Testis (tissue), 3 donors: ENCODE results near the gene GCN1. TPM values are rescaled to one million over a fixed set of nuclear protein-coding genes. Genes with fewer than 3 reads are reported as not detected.

Source experiments
- DNase-seq: peaks from one replicate; pipeline ENCODE4 v3.0.0-alpha.2; 2019
- H3K27ac ChIP-seq, 2 donors: fragments of 200-600 bp; sonication (generic); one replicate each; pipeline ENCODE4 v1.5.1; 2019
- H3K27me3 ChIP-seq: fragments of 200-600 bp; sonication (generic); one replicate; pipeline ENCODE4 v1.5.1; 2019
- H3K36me3 ChIP-seq: fragments of 200-600 bp; sonication (generic); one replicate; pipeline ENCODE4 v1.5.1; 2017; ENCODE audit warnings: low read depth; ENCODE audit errors: missing control alignments
- H3K4me1 ChIP-seq: fragments of 200-600 bp; sonication (generic); one replicate; pipeline ENCODE4 v1.5.1; 2019
- H3K4me3 ChIP-seq, 2 donors: fragments of 200-600 bp; sonication (generic); one replicate each; pipeline ENCODE4 v1.5.1; 2017 to 2019
- H3K9me3 ChIP-seq: fragments of 200-600 bp; sonication (generic); one replicate; pipeline ENCODE4 v1.5.1; 2017
- POLR2A ChIP-seq: fragments of 450-650 bp; IDR thresholded peaks from one replicate; pipeline ENCODE4 v1.6.1; 2017; ENCODE audit warnings: antibody characterized with exemption, mild to moderate bottlenecking, moderate library complexity
- WGBS, 2 donors: methylation state at CpG; one replicate each; pipeline ENCODE4 v1.1.5; 2018; 5-methylcytosine and 5-hydroxymethylcytosine counted together
- intact Hi-C: fragments of 100-400 bp; cut with DNase I; formaldehyde crosslinking; loops from one replicate; pipeline ENCODE4 v1.15.1; 2023; ENCODE audit warnings: low total_unique reads
- polyA plus RNA-seq: library from polyadenylated mRNA; stranded (reverse); fragments of 350-450 nt; fragmentation: Illumina TruSeq; extraction: RNeasy Lipid Tissue Mini Kit (QIAGEN cat#74804); gene quantifications from one replicate; pipeline ENCODE4 v1.2.3, GENCODE V29; 2014; ENCODE audit warnings: low read depth, low replicate concordance; ENCODE audit not compliant: insufficient read depth
- total RNA-seq, 2 donors: library from RNA; depleted of rRNA; stranded (reverse); fragments of >200 nt; gene quantifications; one replicate each; pipeline ENCODE4 v1.2.3, GENCODE V29; 2016
- TF ChIP-seq, protein P1 (sequence below), 3 experiments: fragments of 450-650 bp in 2 of 3; fragments of 200-600 bp in 1 of 3; sonication (generic) in 1 of 3; IDR thresholded peaks; one replicate each; pipeline ENCODE4 v1.5.1; 2016 to 2019; ENCODE audit warnings: antibody characterized with exemption in 3 of 3, mild to moderate bottlenecking in 2 of 3, moderate library complexity in 1 of 3

GCN1 gene
- total and polyA plus RNA-seq, 3 donors from 2014 or later, result 66.3 to 164 (median 104) TPM

DNA sequence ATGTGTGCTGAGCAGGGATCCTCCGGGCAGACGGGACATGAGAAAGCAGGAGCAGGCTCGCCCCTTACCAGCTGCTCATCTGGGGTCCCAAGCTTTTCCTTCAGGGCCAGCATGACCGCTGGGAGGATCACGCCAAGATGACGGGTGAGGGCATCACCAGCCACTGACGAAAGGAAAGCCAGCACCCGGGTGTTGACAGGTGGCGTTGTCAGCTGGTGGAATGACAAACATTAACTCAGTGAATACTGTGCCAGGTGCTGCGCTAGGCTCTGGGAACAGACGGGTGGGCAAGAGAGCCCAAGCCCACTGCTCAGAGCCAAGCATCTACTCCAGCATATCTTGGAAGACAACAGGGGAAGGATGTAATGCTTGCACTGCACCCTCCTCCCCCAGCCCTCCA is 56.7 kb downstream of the GCN1 start:
- 88 to 92% methylated on average over 10 to 11 of the region's 11 CpGs for WGBS, 2 donors
- Histone ChIP-seq H3K27ac (no peak overlapping the region), H3K9me3 (no peaks in the 10 kb centered on the region), H3K4me1 (no peaks in the 10 kb centered on the region), H3K27me3 (no peaks in the 10 kb centered on the region), H3K4me3 (no peak overlapping the region), H3K36me3 (no peaks in the 10 kb centered on the region)
- intact Hi-C loops, result no loop called here
- DNase-seq, result no peak
- TF ChIP-seq, protein P1, sequence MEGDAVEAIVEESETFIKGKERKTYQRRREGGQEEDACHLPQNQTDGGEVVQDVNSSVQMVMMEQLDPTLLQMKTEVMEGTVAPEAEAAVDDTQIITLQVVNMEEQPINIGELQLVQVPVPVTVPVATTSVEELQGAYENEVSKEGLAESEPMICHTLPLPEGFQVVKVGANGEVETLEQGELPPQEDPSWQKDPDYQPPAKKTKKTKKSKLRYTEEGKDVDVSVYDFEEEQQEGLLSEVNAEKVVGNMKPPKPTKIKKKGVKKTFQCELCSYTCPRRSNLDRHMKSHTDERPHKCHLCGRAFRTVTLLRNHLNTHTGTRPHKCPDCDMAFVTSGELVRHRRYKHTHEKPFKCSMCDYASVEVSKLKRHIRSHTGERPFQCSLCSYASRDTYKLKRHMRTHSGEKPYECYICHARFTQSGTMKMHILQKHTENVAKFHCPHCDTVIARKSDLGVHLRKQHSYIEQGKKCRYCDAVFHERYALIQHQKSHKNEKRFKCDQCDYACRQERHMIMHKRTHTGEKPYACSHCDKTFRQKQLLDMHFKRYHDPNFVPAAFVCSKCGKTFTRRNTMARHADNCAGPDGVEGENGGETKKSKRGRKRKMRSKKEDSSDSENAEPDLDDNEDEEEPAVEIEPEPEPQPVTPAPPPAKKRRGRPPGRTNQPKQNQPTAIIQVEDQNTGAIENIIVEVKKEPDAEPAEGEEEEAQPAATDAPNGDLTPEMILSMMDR (IDR thresholded peaks at IDR 0.05), result no peak
- TF ChIP-seq POLR2A, result no peak

DNA sequence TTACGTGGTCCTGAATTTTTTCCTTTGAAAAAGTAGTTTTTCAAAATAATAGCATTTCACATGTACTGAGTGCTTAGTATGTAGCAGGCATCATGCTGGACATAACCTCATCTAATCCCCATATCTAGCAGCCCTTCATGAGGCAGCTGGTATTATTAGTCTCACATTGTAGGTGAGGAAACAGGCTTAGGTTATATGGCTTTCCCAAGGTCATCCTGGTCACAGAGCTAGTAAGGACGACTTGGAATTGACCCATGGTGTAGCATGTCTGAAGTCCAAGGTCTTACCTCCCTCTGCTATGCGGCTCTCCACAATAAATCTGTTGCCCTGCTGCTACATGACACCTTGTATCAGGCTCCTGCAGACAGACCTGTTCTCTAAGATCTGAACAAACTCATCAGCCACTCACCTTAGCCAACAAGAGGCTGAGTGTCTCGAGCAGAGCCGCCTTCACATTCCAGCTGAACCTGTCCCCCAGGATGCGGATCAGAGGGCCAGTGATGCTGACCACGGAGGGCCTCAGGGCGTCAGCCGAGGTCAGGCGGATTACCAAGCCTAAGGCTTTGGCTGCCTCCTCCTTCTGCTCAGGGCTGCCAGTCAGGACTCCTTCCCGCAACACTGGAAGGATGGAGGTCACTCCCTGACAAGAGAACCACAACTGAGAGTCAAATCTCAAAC is 58.3 kb downstream of the GCN1 start:
- Histone ChIP-seq H3K36me3 (no peaks in the 10 kb centered on the region), H3K27ac (no peak overlapping the region), H3K27me3 (no peaks in the 10 kb centered on the region), H3K4me1 (no peaks in the 10 kb centered on the region), H3K9me3 (no peaks in the 10 kb centered on the region), H3K4me3 (no peak overlapping the region)
- TF ChIP-seq, protein P1 (IDR thresholded peaks at IDR 0.05), result no peak
- TF ChIP-seq POLR2A, result no peak
- intact Hi-C loops, result no loop called here
- 86 to 87% methylated on average over 10 to 11 of the region's 11 CpGs for WGBS, 2 donors
- no peak for DNase-seq

DNA sequence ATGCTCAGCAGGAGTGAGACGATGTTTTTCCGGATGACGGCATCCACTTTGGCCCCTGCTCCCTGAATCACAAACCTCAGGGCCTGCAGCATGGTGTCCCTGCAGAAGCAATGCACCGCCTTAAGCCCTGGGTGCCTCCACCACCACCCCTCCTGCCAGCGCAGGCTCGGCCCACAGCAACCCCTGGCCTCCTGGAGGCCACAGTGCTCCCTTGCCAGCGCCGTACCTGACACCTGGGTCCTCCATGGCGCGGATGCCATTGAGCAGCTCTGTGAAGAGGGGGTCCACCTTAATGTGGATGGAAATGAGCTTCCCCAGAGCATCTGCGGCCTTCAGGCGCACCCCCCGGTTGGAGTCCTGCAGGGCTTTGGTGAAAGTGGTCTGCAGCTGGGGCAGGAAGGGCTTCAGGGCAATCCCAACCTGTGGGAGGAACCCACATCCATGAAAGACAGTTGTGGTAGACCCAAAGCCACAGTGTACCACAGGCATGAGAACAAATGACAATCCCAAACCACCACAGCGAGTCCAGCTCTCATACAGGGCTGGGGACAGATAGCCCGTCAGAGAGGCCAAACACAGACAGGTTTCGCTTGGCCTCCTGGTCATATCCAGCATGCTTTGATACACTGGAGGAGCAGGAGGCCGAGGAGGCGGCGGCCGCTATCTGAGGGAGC is 60.1 kb downstream of the GCN1 start:
- Histone ChIP-seq H3K4me1 (no peaks in the 10 kb centered on the region), H3K36me3 (no peaks in the 10 kb centered on the region), H3K27ac (no peak overlapping the region), H3K27me3 (no peaks in the 10 kb centered on the region), H3K9me3 (no peaks in the 10 kb centered on the region), H3K4me3 (no peak overlapping the region)
- WGBS, 2 donors, result 95 to 96% methylated on average over 9 to 18 of the region's 20 CpGs
- no peak for DNase-seq
- TF ChIP-seq, protein P1 (IDR thresholded peaks at IDR 0.05), result no peak
- intact Hi-C loops, result no loop called here

GRCh38 chr12:120132863-120133385 is 61.6 kb downstream of the GCN1 start:
- no peaks in the 10 kb centered on the region for H3K9me3 ChIP-seq
- 85 to 93% methylated on average over 5 to 6 of the region's 6 CpGs for WGBS, 2 donors
- H3K27me3 ChIP-seq, result no peaks in the 10 kb centered on the region
- no peak for TF ChIP-seq POLR2A
- TF ChIP-seq, protein P1 (IDR thresholded peaks at IDR 0.05), result no peak
- no peaks in the 10 kb centered on the region for H3K36me3 ChIP-seq
- no peak for DNase-seq
- no peak overlapping the region for H3K4me3 ChIP-seq
- H3K4me1 ChIP-seq, result no peaks in the 10 kb centered on the region
- intact Hi-C loops, result no loop called here
- H3K27ac ChIP-seq, result no peak overlapping the region
